Measurements from ENCODE around the gene DEFB123. TPM values are rescaled to one million over a fixed set of nuclear protein-coding genes. Genes with fewer than 3 reads are reported as not detected.

The DEFB123 gene
- total RNA-seq (not detected in 2 replicates), polyA plus RNA-seq (not detected in 2 replicates)

- no peaks in the 10 kb centered on the region for H3K9me3 ChIP-seq (ENCODE audit: low read depth)
- TF ChIP-seq CTCF (IDR thresholded peaks at IDR 0.05; ENCODE audit: low read depth, low read length): no peak
- H3K4me3 ChIP-seq: no peak within 1 kb of the TSS
- H3K4me1 ChIP-seq (ENCODE audit: low read depth): no peaks in the 10 kb centered on the region
- no peak within 1 kb of the TSS for H3K27ac ChIP-seq
- DNase-seq (ENCODE audit: low read depth in 1 of 2, low spot score in 1 of 2): no peak
- H3K27me3 ChIP-seq: no peaks in the 10 kb centered on the region
- no peaks in the 10 kb centered on the region for H3K36me3 ChIP-seq
Measured at GRCh38 chr20:31440012-31440659, at the start of gene DEFB123. Gene DEFB123, plus strand, starts transcription at chr20:31440632. Its CDS starts 67 bp downstream, at chr20:31440699.

- Histone ChIP-seq H3K4me3 (no peak overlapping the region), H3K4me1 (ENCODE audit: low read depth) (no peaks in the 10 kb centered on the region), H3K27me3 (no peaks in the 10 kb centered on the region), H3K36me3 (no peaks in the 10 kb centered on the region), H3K27ac (no peak overlapping the region), H3K9me3 (ENCODE audit: low read depth) (no peaks in the 10 kb centered on the region)
- TF ChIP-seq CTCF (IDR thresholded peaks at IDR 0.05; ENCODE audit: low read depth, low read length): no peak
- DNase-seq (ENCODE audit: low read depth in 1 of 2, low spot score in 1 of 2): no peak
Measured at GRCh38 chr20:31392836-31393235, 47.6 kb upstream of the DEFB123 start.

GRCh38 chr20:31394900-31395299, 45.5 kb upstream of the DEFB123 start:
- no peak for DNase-seq (ENCODE audit: low read depth in 1 of 2, low spot score in 1 of 2)
- Histone ChIP-seq H3K9me3 (ENCODE audit: low read depth) (no peaks in the 10 kb centered on the region), H3K36me3 (no peaks in the 10 kb centered on the region), H3K4me1 (ENCODE audit: low read depth) (no peaks in the 10 kb centered on the region), H3K27ac (no peak overlapping the region), H3K4me3 (no peak overlapping the region), H3K27me3 (no peaks in the 10 kb centered on the region)
- TF ChIP-seq CTCF (IDR thresholded peaks at IDR 0.05; ENCODE audit: low read depth, low read length): no peak

- TF ChIP-seq CTCF (IDR thresholded peaks at IDR 0.05; ENCODE audit: low read depth, low read length): no peak
- Histone ChIP-seq H3K9me3 (ENCODE audit: low read depth) (no peaks in the 10 kb centered on the region), H3K4me1 (ENCODE audit: low read depth) (no peaks in the 10 kb centered on the region), H3K36me3 (no peaks in the 10 kb centered on the region), H3K27me3 (no peaks in the 10 kb centered on the region), H3K27ac (no peak overlapping the region), H3K4me3 (no peak overlapping the region)
- DNase-seq (ENCODE audit: low read depth in 1 of 2, low spot score in 1 of 2): no peak
Measured at GRCh38 chr20:31403886-31404285, 36.5 kb upstream of the DEFB123 start.

GRCh38 chr20:31406115-31406514, 34.3 kb upstream of the DEFB123 start, which contains the start of gene DEFB121:
Gene DEFB121, minus strand, starts transcription at chr20:31406215. Its CDS starts 63 bp downstream, at chr20:31406152.
- no peaks in the 10 kb centered on the region for H3K27me3 ChIP-seq
- no peaks in the 10 kb centered on the region for H3K9me3 ChIP-seq (ENCODE audit: low read depth)
- no peaks in the 10 kb centered on the region for H3K36me3 ChIP-seq
- no peak for DNase-seq (ENCODE audit: low read depth in 1 of 2, low spot score in 1 of 2)
- H3K27ac ChIP-seq: no peak within 1 kb of the TSS
- no peak within 1 kb of the TSS for H3K4me3 ChIP-seq
- H3K4me1 ChIP-seq (ENCODE audit: low read depth): no peaks in the 10 kb centered on the region
- no peak for TF ChIP-seq CTCF (IDR thresholded peaks at IDR 0.05; ENCODE audit: low read depth, low read length)

Measured in cardiac muscle cell (in vitro differentiated cells and primary cell).